ENCODE data around the gene OTOG. TPM values are rescaled to one million over a fixed set of nuclear protein-coding genes. Genes with fewer than 3 reads are reported as not detected.

Gene OTOG
- total and polyA plus RNA-seq, 12 donors = not detected

DNA sequence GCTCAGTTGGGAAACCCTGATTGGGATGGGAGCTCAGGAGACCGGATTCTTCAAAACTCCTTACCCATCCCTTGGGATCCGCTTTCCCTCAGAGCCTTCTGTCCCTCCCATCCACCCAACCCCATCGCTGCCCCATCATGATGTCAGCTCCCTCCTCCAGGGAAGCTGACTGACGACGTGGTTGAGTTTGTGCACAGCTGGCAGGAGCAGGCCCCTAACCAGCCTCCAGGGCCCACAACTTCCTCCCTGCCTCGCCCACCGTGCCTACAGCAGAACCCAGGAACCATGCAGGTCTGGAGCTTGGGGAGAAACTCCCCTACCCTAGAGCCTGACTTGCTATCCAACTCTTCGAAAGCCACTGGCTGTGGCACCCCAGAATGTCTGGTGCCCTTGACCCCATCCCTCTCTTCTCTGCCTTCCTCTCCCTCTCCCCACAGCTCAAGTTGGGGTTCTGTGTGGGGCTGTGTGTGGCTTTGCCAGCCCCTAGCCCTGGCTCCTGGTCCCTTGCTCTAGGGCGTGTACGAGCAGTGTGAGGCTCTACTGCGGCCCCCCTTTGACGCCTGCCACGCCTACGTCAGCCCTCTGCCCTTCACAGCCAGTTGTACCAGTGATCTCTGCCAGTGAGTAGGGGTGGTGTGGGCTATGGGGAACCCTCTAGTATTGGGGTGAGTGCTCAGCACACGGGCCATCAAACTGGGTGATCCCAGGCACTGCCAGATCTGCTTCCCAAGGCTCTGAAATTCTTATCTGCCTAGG lies 11.1 kb downstream of the OTOG start:
- no peak for DNase-seq
- TF ChIP-seq POLR2A (IDR thresholded peaks at IDR 0.05) = no peak
- TF ChIP-seq, protein P1, sequence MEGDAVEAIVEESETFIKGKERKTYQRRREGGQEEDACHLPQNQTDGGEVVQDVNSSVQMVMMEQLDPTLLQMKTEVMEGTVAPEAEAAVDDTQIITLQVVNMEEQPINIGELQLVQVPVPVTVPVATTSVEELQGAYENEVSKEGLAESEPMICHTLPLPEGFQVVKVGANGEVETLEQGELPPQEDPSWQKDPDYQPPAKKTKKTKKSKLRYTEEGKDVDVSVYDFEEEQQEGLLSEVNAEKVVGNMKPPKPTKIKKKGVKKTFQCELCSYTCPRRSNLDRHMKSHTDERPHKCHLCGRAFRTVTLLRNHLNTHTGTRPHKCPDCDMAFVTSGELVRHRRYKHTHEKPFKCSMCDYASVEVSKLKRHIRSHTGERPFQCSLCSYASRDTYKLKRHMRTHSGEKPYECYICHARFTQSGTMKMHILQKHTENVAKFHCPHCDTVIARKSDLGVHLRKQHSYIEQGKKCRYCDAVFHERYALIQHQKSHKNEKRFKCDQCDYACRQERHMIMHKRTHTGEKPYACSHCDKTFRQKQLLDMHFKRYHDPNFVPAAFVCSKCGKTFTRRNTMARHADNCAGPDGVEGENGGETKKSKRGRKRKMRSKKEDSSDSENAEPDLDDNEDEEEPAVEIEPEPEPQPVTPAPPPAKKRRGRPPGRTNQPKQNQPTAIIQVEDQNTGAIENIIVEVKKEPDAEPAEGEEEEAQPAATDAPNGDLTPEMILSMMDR (IDR thresholded peaks at IDR 0.05) = no peak
- Histone ChIP-seq H3K36me3 (replicated peaks in 1 of 2) (no peaks in the 10 kb centered on the region), H3K27me3 (peaks cover 3% of the 10 kb centered on the region), H3K27ac (no peak overlapping the region), H3K9me3 (replicated peaks in 1 of 3) (no peaks in the 10 kb centered on the region), H3K4me1 (replicated peaks in 1 of 2) (no peaks in the 10 kb centered on the region), H3K4me3 (no peak overlapping the region)
- intact Hi-C loops (cut with DNase I) = no loop called here
- WGBS, 4 donors = 79 to 89% (median 85%) methylated on average over 7 to 15 of the region's 15 CpGs

DNA sequence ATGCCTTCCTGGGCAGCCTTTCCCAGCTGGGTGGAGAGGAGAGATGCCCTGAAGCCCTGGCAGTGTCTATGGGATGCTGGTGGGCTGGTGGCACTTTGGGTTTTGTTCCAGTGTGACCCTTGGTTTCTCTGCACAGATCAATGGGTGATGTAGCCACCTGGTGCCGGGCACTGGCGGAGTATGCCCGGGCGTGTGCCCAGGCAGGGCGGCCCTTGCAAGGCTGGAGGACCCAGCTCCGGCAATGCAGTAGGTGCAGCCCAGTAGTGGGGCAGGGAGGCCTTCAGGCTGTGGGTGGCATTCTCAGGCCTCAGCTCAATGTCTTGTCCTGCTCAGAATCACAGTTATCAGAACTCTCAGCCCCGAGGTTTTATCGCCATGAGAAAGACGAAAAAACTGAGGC lies 11.9 kb downstream of the OTOG start:
- Histone ChIP-seq H3K27me3 (peaks cover 3% of the 10 kb centered on the region), H3K9me3 (replicated peaks in 1 of 3) (no peaks in the 10 kb centered on the region), H3K4me3 (no peak overlapping the region), H3K36me3 (replicated peaks in 1 of 2) (no peaks in the 10 kb centered on the region), H3K4me1 (replicated peaks in 1 of 2) (no peaks in the 10 kb centered on the region), H3K27ac (no peak overlapping the region)
- 83 to 92% (median 88%) methylated on average over 4 to 9 of the region's 9 CpGs for WGBS, 4 donors
- intact Hi-C loops (cut with DNase I) = no loop called here
- DNase-seq = no peak
- TF ChIP-seq, protein P1 (IDR thresholded peaks at IDR 0.05) = no peak
- no peak for TF ChIP-seq POLR2A (IDR thresholded peaks at IDR 0.05)

DNA sequence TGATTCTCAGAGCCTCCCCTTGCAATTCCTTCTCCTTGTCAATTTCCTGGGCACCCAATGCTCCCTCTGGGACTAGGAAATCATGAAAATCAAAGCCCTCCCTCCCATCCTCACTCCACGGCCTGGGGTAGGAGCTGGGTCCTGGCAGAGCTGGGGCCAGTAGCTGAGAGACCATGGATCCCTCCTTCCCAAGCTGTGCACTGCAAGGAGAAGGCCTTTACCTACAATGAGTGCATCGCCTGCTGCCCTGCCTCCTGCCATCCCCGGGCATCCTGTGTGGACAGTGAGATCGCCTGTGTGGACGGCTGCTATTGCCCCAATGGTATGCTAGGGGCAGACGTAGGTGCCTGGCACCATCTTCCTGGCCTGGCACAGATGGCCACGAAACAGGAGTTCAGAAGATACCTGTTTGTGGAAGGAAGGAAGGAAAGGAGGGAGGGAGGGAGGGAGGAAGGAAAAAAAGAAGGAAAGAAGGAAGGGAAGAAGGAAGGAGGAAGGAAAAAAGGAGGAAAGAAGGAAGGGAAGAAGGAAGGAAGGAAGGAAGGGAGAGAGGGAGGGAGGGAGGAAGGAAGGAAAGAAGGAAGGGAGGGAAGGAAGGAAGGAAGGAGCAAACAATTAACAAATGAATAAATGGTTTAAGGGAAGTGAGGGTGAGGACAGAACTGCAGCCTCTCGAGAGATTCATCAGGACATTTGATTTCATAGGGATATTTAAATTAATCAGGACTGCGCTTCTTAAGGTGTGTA lies 12.5 kb downstream of the OTOG start:
- WGBS, 4 donors = 82 to 87% (median 85%) methylated on average over 9 of the region's 9 CpGs
- intact Hi-C loops (cut with DNase I) = no loop called here
- no peak overlapping the region for H3K4me3 ChIP-seq
- H3K9me3 ChIP-seq (replicated peaks in 1 of 3) = no peaks in the 10 kb centered on the region
- H3K36me3 ChIP-seq (replicated peaks in 1 of 2) = no peaks in the 10 kb centered on the region
- H3K27ac ChIP-seq = no peak overlapping the region
- no peaks in the 10 kb centered on the region for H3K4me1 ChIP-seq (replicated peaks in 1 of 2)
- TF ChIP-seq POLR2A (IDR thresholded peaks at IDR 0.05) = no peak
- TF ChIP-seq, protein P1 (IDR thresholded peaks at IDR 0.05) = no peak
- no peak for DNase-seq
- H3K27me3 ChIP-seq = peaks cover 3% of the 10 kb centered on the region

DNA sequence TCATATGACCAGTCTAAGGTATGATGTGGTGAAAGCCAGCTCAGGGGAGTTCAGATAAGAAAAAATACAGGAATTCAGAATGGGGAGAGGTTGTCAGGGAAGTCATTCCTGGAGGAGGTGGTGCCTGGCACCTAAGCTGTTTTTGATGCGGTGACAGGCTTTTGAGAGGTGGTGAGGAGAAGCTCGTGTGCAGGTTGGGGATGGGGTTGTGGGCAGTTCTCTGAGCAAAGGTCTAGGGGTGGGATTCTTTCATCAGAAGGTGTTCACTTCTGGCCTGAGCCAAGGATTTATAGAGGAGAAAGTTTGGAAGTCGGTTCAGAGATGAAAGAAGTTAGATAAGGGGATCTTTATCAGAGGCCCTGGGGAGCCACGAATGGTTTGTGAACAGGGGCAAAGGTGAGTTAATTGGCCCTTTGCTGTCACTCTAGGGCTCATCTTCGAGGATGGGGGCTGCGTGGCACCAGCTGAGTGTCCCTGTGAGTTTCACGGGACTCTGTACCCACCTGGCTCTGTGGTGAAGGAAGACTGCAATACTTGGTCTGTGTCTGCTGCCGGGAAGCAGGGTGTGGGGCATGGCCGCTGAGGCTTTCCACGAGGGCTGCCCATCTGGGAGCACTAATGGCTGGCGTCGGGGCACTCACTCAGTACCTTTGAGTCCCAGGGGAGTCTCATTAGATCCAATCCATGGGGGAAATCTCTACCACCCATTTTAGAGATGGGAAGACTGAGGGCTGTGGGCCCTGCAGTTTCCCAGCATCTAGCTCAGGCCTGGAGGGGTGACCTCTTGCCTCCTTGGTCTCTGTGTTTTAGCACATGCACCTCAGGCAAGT lies 13.4 kb downstream of the OTOG start:
- peaks cover 3% of the 10 kb centered on the region for H3K27me3 ChIP-seq
- TF ChIP-seq POLR2A (IDR thresholded peaks at IDR 0.05) = no peak
- TF ChIP-seq, protein P1 (IDR thresholded peaks at IDR 0.05) = no peak
- H3K4me3 ChIP-seq = no peak overlapping the region
- H3K4me1 ChIP-seq (replicated peaks in 1 of 2) = no peaks in the 10 kb centered on the region
- H3K36me3 ChIP-seq (replicated peaks in 1 of 2) = no peaks in the 10 kb centered on the region
- 55 to 67% (median 63%) methylated on average over 10 to 12 of the region's 12 CpGs for WGBS, 4 donors
- intact Hi-C loops (cut with DNase I) = no loop called here
- H3K9me3 ChIP-seq (replicated peaks in 1 of 3) = no peaks in the 10 kb centered on the region
- no peak overlapping the region for H3K27ac ChIP-seq
- no peak for DNase-seq
